Neutrophil (primary cell): ENCODE measurements around the gene ADAMTS6.
"Not testable (repeated sequence)": the region's sequence is repeated elsewhere in the genome, so short reads cannot be mapped to it uniquely, and the experiment has no call there.

ENCODE experiments used
- H3K27ac ChIP-seq: fragments of 200-600 bp; sonication (generic); 2 replicates; pipeline ENCODE4 v1.5.1; 2016; ENCODE audit warnings: mild to moderate bottlenecking, moderate library complexity
- H3K27me3 ChIP-seq: fragments of 200-600 bp; sonication (generic); 2 replicates; pipeline ENCODE4 v1.6.0; 2016; ENCODE audit warnings: mild to moderate bottlenecking
- H3K36me3 ChIP-seq: fragments of 200-600 bp; sonication (generic); 2 replicates; pipeline ENCODE4 v1.5.1; 2017
- H3K4me1 ChIP-seq, 2 experiments: fragments of 200-600 bp in 1 of 2; sonication (generic) in 1 of 2; 1 replicate in 1 of 2; 2 replicates in 1 of 2; pipeline versions ENCODE4 v1.5.1 to v1.6.1; 2013 to 2016; ENCODE audit warnings: low read depth in 1 of 2, low read length in 1 of 2, mild to moderate bottlenecking in 1 of 2, moderate library complexity in 1 of 2; ENCODE audit not compliant: control insufficient read depth in 1 of 2, insufficient read depth in 1 of 2
- H3K4me3 ChIP-seq, 2 experiments: fragments of 200-600 bp in 1 of 2; sonication (generic) in 1 of 2; 1 replicate in 1 of 2; 2 replicates in 1 of 2; pipeline ENCODE4 v1.5.1; 2013 to 2016; ENCODE audit warnings: low read depth in 1 of 2, low read length in 1 of 2, mild to moderate bottlenecking in 1 of 2, moderate library complexity in 1 of 2
- H3K9me3 ChIP-seq: fragments of 200-600 bp; sonication (generic); 2 replicates; pipeline ENCODE4 v1.5.1; 2016
- TF ChIP-seq, protein P1 (sequence below): fragments of 200-600 bp; sonication (generic); IDR thresholded peaks from 2 replicates; pipeline ENCODE4 v1.5.1; 2016; ENCODE audit warnings: antibody characterized with exemption

ADAMTS6 gene

DNA sequence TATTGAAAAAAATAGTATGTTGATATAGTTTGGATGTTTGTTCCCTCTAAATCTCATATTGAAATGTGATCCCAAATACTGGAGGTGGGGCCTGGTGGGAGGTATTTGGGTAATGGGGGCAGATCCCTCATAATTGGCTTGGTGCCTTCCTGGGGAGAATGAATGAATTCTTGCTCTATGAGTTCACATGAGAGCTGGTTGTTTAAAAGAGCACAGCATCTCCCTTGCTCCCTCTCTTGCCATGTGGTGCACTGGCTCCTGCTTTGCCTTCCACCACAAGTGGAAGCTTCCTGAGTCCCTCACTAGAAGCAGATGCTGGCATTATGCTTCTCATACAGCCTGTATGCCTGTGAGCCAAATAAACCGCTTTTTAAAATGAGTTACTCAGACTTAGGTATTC is 154.8 kb downstream of the ADAMTS6 start:
- TF ChIP-seq, protein P1, sequence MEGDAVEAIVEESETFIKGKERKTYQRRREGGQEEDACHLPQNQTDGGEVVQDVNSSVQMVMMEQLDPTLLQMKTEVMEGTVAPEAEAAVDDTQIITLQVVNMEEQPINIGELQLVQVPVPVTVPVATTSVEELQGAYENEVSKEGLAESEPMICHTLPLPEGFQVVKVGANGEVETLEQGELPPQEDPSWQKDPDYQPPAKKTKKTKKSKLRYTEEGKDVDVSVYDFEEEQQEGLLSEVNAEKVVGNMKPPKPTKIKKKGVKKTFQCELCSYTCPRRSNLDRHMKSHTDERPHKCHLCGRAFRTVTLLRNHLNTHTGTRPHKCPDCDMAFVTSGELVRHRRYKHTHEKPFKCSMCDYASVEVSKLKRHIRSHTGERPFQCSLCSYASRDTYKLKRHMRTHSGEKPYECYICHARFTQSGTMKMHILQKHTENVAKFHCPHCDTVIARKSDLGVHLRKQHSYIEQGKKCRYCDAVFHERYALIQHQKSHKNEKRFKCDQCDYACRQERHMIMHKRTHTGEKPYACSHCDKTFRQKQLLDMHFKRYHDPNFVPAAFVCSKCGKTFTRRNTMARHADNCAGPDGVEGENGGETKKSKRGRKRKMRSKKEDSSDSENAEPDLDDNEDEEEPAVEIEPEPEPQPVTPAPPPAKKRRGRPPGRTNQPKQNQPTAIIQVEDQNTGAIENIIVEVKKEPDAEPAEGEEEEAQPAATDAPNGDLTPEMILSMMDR = no peak
- Histone ChIP-seq H3K9me3 (no peaks in the 10 kb centered on the region), H3K4me1 (no peaks in the 10 kb centered on the region), H3K27me3 (no peaks in the 10 kb centered on the region), H3K36me3 (no peaks in the 10 kb centered on the region), H3K27ac (no peak overlapping the region), H3K4me3 (no peak overlapping the region)

DNA sequence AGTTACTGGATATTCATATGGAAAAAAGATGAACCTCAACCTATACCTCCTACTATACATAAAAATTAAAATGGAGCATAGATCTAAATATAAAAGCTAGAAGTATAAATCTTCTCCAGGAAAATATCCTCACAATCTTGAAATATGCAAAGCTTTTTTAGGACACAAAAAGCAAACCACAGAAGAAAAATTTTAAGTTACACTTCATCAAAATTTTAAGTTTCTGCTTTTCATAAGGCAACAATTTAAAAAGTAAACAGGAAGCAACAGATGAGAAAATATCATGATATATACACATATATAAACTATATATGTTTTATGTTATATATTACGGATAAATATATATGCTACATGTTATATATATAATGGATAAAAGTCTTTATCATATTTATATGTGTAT is 157.5 kb downstream of the ADAMTS6 start:
- Histone ChIP-seq H3K27ac (no peak overlapping the region), H3K4me3 (no peak overlapping the region), H3K4me1 (no peaks in the 10 kb centered on the region), H3K9me3 (no peaks in the 10 kb centered on the region), H3K27me3 (no peaks in the 10 kb centered on the region), H3K36me3 (no peaks in the 10 kb centered on the region)
- TF ChIP-seq, protein P1 = no peak

DNA sequence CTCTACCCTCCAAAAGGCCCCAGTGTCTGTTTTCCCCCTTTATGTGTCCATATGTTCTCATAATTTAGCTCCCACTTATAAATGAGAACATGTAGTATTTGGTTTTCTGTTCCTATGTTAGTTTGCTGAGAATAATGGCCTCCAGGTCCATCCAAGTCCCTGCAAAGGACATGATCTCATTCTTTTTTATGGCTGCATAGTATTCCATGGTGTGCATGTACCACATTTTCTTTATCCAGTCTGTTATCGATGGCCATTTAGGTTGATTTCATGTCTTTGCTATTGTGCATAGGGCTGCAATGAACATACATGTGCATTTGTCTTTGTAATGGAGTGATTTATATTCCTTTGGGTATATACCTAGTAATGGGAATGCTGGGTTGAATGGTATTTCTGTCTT is 161.0 kb downstream of the ADAMTS6 start:
- H3K27me3 ChIP-seq, H3K27ac ChIP-seq, H3K9me3 ChIP-seq, H3K4me1 ChIP-seq, H3K36me3 ChIP-seq, H3K4me3 ChIP-seq: not testable (repeated sequence)

DNA sequence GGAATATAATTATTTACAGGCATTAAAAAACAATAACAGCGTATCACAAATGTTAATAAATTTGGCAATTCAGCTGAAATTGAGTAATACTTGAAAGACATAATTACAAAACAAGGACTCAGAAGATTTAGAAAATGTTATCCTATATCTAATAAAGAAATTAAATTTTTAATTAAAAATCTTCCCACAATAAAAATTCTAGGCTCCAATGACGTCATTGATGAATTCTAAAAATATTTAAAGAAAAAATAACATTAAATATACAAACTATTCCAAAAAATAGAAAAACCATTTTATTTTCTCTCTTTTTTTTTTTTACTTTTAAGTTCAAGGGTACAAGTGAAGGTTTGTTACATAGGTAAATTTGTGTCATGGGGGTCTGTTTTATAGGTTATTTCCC is 161.5 kb downstream of the ADAMTS6 start:
- Histone ChIP-seq H3K4me3 (no peak overlapping the region), H3K36me3 (no peaks in the 10 kb centered on the region), H3K4me1 (no peaks in the 10 kb centered on the region), H3K27me3 (no peaks in the 10 kb centered on the region), H3K27ac (no peak overlapping the region), H3K9me3 (no peaks in the 10 kb centered on the region)
- TF ChIP-seq, protein P1 = no peak

DNA sequence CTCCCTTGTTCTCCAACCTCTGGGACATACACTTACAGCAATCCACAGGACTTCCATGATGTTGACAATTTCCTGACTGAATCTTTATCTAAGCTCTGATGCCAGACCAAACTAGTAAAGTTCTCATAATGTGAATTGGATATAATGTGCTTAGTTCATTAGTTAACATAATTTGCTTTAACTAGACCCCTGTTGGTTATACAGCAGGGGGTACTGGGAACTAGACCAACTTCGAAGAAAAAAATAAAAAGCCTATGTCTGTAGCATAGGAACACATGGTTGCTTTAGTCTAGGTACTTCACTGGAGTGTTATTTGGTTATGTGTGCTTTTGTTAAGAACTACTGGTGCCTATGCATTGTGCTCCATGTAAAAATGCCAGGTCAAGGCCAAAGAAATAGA is 173.8 kb downstream of the ADAMTS6 start:
- Histone ChIP-seq H3K4me1 (no peaks in the 10 kb centered on the region), H3K9me3 (no peaks in the 10 kb centered on the region), H3K27ac (no peak overlapping the region), H3K4me3 (no peak overlapping the region), H3K36me3 (no peaks in the 10 kb centered on the region), H3K27me3 (no peaks in the 10 kb centered on the region)
- TF ChIP-seq, protein P1 = no peak

DNA sequence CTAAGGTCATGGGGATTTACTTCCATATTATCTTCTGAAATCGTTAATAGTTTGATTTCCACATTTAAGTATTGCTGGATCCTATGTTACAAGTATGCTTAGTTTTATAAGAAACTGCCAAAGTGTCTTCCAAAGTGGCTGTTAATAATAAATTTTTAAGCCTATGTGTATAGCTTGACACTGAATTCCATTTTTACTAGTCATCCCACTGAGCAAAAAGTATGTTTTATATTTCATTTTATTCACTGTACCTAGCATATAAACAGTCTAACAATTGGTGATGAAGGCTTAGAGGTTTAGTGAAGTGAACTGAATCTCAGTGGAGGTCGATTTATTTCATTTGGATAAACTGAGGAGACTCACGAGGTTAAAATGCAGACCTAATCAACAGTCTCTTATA is 174.6 kb downstream of the ADAMTS6 start:
- H3K27ac ChIP-seq = no peak overlapping the region
- no peaks in the 10 kb centered on the region for H3K27me3 ChIP-seq
- TF ChIP-seq, protein P1 = no peak
- H3K4me3 ChIP-seq = no peak overlapping the region
- no peaks in the 10 kb centered on the region for H3K36me3 ChIP-seq
- no peaks in the 10 kb centered on the region for H3K4me1 ChIP-seq
- no peaks in the 10 kb centered on the region for H3K9me3 ChIP-seq
